T-cell (primary cell): Measurements from ENCODE around the gene SDHAF2. TPM values are rescaled to one million over a fixed set of nuclear protein-coding genes. Genes with fewer than 3 reads are reported as not detected.

Source experiments
- ATAC-seq, 4 experiments: fragments of 200-7000 bp in 3 of 4; fragments of 150-1000 bp in 1 of 4; cut with Tn5 transposase; replicated peaks in 1 of 4; 1 replicate in 3 of 4; 2 replicates in 1 of 4; pipeline ENCODE4 v1.10.0; 2021; ENCODE audit warnings: moderate library complexity in 3 of 4, mild to moderate bottlenecking in 2 of 4, moderate number of reproducible peaks in 1 of 4
- CTCF ChIA-PET, 2 donors: fragments of 300-600 bp; sonication (Branson Sonifier 250); formaldehyde crosslinking; loops; one replicate each; lab custom pipeline; 2022; ENCODE audit warnings: antibody characterized with exemption in 2 of 2; lab: Charles Lee
- POLR2A ChIA-PET, 2 donors: fragments of 300-600 bp; sonication (Branson Sonifier 250); formaldehyde crosslinking; loops; one replicate each; lab custom pipeline; 2022; ENCODE audit warnings: antibody characterized with exemption in 2 of 2; lab: Charles Lee
- DNase-seq, 35 experiments: peaks; one replicate each; pipeline versions ENCODE4 v3.0.0 to v3.0.0-alpha.2; 2013 to 2023
- H3K27ac ChIP-seq: one replicate; pipeline ENCODE4 v1.5.1; 2013; ENCODE audit warnings: low read length
- H3K27me3 ChIP-seq, 2 experiments: replicated peaks in 1 of 2; 1 replicate in 1 of 2; 2 replicates in 1 of 2; pipeline versions ENCODE4 v1.6.1 to v1.7.0; 2013; ENCODE audit warnings: low read length in 1 of 2, mixed read lengths in 1 of 2; ENCODE audit not compliant: control insufficient read depth in 2 of 2, insufficient read depth in 2 of 2; ENCODE audit errors: extremely low read depth in 1 of 2
- H3K36me3 ChIP-seq, 2 donors: 1 replicate in 1 of 2; 2 replicates in 1 of 2; pipeline versions ENCODE4 v1.6.1 to v1.7.0; 2013; ENCODE audit warnings: low read length in 1 of 2; ENCODE audit not compliant: control insufficient read depth in 2 of 2, insufficient read depth in 1 of 2; ENCODE audit errors: extremely low read depth in 1 of 2
- H3K4me1 ChIP-seq, 2 experiments: 1 replicate in 1 of 2; 2 replicates in 1 of 2; pipeline versions ENCODE4 v1.6.1 to v1.7.0; 2013; ENCODE audit warnings: low read length in 2 of 2, mixed read lengths in 1 of 2; ENCODE audit not compliant: insufficient read depth in 2 of 2, control insufficient read depth in 1 of 2; ENCODE audit errors: extremely low read depth in 1 of 2
- H3K4me3 ChIP-seq, 2 donors: 1 replicate in 1 of 2; 2 replicates in 1 of 2; pipeline versions ENCODE4 v1.5.1 to v1.7.0; 2013; ENCODE audit warnings: mild to moderate bottlenecking in 2 of 2, low read length in 1 of 2, moderate library complexity in 1 of 2; ENCODE audit not compliant: control insufficient read depth in 1 of 2; ENCODE audit errors: extremely low read depth in 1 of 2
- H3K9me3 ChIP-seq: 2 replicates; pipeline ENCODE4 v1.7.0; 2013
- H3K27ac Mint-ChIP-seq, 2 donors: one replicate each; pipeline ENCODE4 v1.8.0; 2020 to 2021; ENCODE audit warnings: mild to moderate bottlenecking in 2 of 2, mixed read lengths in 2 of 2
- H3K27me3 Mint-ChIP-seq, 2 donors: one replicate each; pipeline ENCODE4 v1.8.0; 2021 to 2022; ENCODE audit warnings: mixed read lengths in 2 of 2
- H3K36me3 Mint-ChIP-seq: one replicate; pipeline ENCODE4 v1.8.0; 2021; ENCODE audit warnings: mixed read lengths
- H3K4me1 Mint-ChIP-seq, 3 donors: one replicate each; pipeline ENCODE4 v1.8.0; 2020 to 2022; ENCODE audit warnings: mixed read lengths in 3 of 3, mild to moderate bottlenecking in 1 of 3
- H3K4me3 Mint-ChIP-seq, 3 donors: one replicate each; pipeline ENCODE4 v1.8.0; 2020 to 2022; ENCODE audit warnings: mild to moderate bottlenecking in 3 of 3, mixed read lengths in 3 of 3, moderate library complexity in 3 of 3
- H3K9me3 Mint-ChIP-seq, 3 donors: one replicate each; pipeline ENCODE4 v1.8.0; 2020 to 2022; ENCODE audit warnings: mixed read lengths in 3 of 3
- WGBS: methylation state at CpG from one replicate; pipeline ENCODE4 v1.1.5; 2013; ENCODE audit warnings: missing lambda C conversion rate; ENCODE audit not compliant: insufficient coverage; 5-methylcytosine and 5-hydroxymethylcytosine counted together
- total RNA-seq, 35 experiments: library from RNA in 6 of 35; stranded (reverse) in 6 of 35; fragments of 120-200 nt in 1 of 35; gene quantifications; one replicate each; pipeline versions ENCODE4 v1.2.1 to v1.2.4 and lab custom pipeline; 2013 to 2026

Gene SDHAF2
- total RNA-seq, 5 donors from 2014 or later (not counting 1 experiment from before 2014, with no cell fraction given): 36.2 to 60.7 (median 56.4) TPM

DNA sequence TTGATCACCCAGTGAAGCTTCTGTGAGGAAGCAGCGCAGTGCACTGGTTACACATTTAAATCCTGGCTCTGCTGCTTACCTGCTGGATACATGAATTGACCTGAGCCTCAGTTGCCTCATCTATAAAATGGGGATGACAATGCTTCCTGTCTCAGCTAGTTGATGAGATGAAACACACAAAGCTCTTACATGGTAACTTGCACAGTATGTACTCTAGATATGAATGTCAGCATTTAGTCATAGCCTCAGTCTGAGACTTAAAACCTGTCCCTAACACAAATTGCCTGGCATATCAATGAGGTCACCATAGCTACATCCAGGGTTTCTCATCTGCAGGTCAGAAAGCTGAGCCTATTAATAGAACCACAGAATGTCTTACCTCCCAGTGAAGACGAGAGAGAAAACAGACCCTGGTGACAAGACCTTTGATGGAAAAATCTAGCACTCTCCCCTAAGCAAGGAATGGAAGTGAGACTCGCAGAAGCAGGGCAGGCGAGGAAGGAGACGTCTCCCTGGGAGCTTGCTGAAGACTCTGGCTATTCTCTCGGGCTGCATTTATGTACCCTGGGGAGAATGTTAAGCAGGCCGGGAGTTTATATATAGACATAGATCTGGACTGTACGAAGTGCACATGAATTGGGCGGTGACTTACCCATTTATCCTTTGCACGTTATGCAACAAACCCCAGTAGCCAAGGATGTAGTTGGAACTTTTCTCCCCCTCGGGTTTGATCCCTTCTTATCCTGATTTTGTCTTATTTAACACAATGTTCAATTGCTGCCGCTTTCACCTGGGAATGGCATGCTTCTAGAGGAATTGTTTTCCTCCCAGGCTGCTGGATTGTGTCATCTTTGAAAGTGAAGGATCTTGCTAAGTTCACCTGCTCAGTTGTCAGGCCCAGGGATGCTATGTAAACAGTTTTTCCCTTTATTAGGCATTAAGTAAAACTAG is 18.0 kb downstream of the SDHAF2 start:
- POLR2A ChIA-PET: no interaction called here
- peaks cover 6 to 20% (median 16%) of the 10 kb centered on the region in 3 donors for H3K4me1 Mint-ChIP-seq
- ATAC-seq: no peak
- H3K36me3 Mint-ChIP-seq: peaks cover 54% of the 10 kb centered on the region
- Histone ChIP-seq H3K4me3 (no peak overlapping the region), H3K9me3 (no peaks in the 10 kb centered on the region), H3K36me3 (peaks cover 3 to 81% of the 10 kb centered on the region in 2 donors), H3K27ac (no peak overlapping the region), H3K27me3 (no peaks in the 10 kb centered on the region), H3K4me1 (peaks cover 0 to 5% of the 10 kb centered on the region in 2 experiments)
- no peak overlapping the region for H3K27ac Mint-ChIP-seq
- 65% methylated on average over 6 of the region's 12 CpGs for WGBS
- no peak overlapping the region for H3K4me3 Mint-ChIP-seq
- CTCF ChIA-PET: interaction anchor here (0.8 to 2.6 kb wide), 4 partner anchors 13 to 69 kb away, joined by 3 to 9 read pairs (median 4); no protein-coding TSS in a partner anchor
- no peak for DNase-seq
- no peaks in the 10 kb centered on the region for H3K27me3 Mint-ChIP-seq
- no peaks in the 10 kb centered on the region for H3K9me3 Mint-ChIP-seq

DNA sequence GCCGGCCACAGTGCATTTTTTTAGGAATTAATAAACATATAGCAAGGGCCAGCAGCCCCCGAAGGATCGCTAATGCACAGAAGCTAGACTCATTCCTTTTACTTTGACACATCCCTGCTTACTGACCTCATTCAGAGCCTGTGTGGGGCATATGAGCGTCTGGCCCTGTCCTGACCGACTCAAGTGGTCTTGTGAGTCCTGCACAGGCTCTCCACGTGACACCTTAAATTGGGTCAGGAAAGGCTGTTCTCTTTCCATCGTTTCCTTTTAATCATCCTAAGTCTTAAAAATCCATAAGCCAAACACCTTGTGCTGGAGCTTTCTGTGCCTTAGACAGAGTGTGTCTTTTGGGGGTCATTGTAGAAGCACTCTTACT is 18.6 kb downstream of the SDHAF2 start:
- Mint-ChIP-seq H3K27ac (no peak overlapping the region), H3K9me3 (no peaks in the 10 kb centered on the region), H3K4me3 (no peak overlapping the region), H3K27me3 (no peaks in the 10 kb centered on the region), H3K4me1 (peaks cover 0 to 15% (median 11%) of the 10 kb centered on the region in 3 donors), H3K36me3 (peaks cover 52% of the 10 kb centered on the region)
- no peak overlapping the region for H3K4me3 ChIP-seq
- peaks cover 0 to 5% of the 10 kb centered on the region in 2 experiments for H3K4me1 ChIP-seq
- H3K9me3 ChIP-seq: no peaks in the 10 kb centered on the region
- ChIA-PET POLR2A (no interaction called here), CTCF (no interaction called here)
- H3K27me3 ChIP-seq: no peaks in the 10 kb centered on the region
- H3K36me3 ChIP-seq: peaks cover 3 to 76% of the 10 kb centered on the region in 2 donors
- ATAC-seq: no peak
- WGBS: no CpG with 5 or more reads among the region's 7 CpGs
- H3K27ac ChIP-seq: no peak overlapping the region
- DNase-seq: no peak

DNA sequence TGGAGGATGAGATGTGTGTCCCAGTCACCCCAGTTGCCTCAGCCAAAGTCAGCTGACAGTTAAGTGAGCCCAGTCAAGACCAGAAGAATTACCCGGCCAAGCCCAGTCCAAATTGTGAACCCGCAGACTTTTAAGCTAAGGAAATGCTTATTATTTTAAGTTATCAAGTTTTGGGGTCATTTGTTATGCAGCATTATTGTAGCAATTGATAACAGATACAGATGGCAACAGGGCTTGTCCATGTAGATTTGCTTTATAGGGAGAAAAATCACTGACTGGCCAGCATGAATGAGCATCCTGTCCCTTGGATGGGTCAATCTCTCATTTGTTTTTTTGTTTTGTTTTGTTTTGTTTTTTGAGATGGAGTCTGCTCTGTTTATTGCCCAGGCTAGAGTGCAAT is 22.9 kb downstream of the SDHAF2 start:
- Mint-ChIP-seq H3K9me3 (no peaks in the 10 kb centered on the region), H3K27ac (no peak overlapping the region), H3K4me1 (peaks cover 0 to 16% (median 7%) of the 10 kb centered on the region in 3 donors), H3K4me3 (no peak overlapping the region), H3K36me3 (peaks cover 60% of the 10 kb centered on the region), H3K27me3 (no peaks in the 10 kb centered on the region)
- no peak for ATAC-seq
- DNase-seq: no peak
- POLR2A ChIA-PET: no interaction called here
- Histone ChIP-seq H3K4me3 (no peak overlapping the region), H3K9me3 (no peaks in the 10 kb centered on the region), H3K27me3 (no peaks in the 10 kb centered on the region), H3K36me3 (peaks cover 5 to 60% of the 10 kb centered on the region in 2 donors), H3K4me1 (no peaks in the 10 kb centered on the region), H3K27ac (no peak overlapping the region)
- CTCF ChIA-PET: no interaction called here
- WGBS: 94% methylated on average over 2 of the region's 2 CpGs

DNA sequence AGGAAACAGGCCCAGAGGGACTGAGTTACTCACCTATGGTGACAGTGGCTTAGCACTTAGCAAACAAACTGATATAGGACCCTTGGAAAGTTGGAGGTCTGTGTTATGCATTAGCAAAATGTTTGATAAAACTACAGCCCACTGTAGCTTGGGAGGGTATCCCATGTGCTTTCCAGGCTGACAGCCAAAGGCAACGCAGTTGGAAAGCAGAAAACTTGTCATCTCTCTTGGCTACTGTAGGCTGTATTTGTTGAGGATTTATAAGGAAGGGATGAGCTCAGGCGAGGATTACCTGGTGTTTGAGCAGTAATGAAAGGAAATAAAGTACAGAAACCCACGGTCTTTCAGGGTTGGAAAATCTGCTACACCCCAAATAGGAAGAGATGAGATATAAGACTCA is 23.8 kb downstream of the SDHAF2 start:
- no peak overlapping the region for H3K27ac ChIP-seq
- DNase-seq (no peak), ATAC-seq (no peak)
- H3K4me1 ChIP-seq: no peaks in the 10 kb centered on the region
- H3K9me3 ChIP-seq: no peaks in the 10 kb centered on the region
- peaks cover 55% of the 10 kb centered on the region for H3K36me3 Mint-ChIP-seq
- peaks cover 2 to 52% of the 10 kb centered on the region in 2 donors for H3K36me3 ChIP-seq
- no peaks in the 10 kb centered on the region for H3K27me3 ChIP-seq
- no peaks in the 10 kb centered on the region for H3K9me3 Mint-ChIP-seq
- CTCF ChIA-PET: no interaction called here
- no peaks in the 10 kb centered on the region for H3K27me3 Mint-ChIP-seq
- H3K4me3 ChIP-seq: no peak overlapping the region
- POLR2A ChIA-PET: no interaction called here
- H3K4me1 Mint-ChIP-seq: peaks cover 0 to 16% (median 7%) of the 10 kb centered on the region in 3 donors
- H3K27ac Mint-ChIP-seq: no peak overlapping the region
- no peak overlapping the region for H3K4me3 Mint-ChIP-seq
- WGBS: 100% methylated on average over 1 of the region's 3 CpGs

DNA sequence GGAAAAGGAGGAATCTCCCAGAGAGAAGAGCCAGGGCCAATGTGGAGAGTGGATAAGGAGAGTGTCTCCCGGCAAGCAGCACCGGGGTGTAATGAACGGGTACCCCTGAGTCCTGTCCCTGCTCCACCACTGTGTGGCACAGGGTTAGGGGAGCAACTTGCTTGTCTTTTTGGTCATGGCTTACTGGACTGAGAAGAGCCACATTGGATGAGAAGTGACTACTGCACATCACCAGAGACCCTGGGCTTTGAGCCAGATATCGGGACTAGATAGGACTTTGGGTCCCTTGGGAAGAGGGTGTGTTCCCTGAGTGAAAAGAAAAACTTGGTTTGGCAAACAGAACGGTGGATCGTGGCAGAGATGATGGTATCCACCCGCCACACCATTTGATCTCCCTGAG is 24.6 kb downstream of the SDHAF2 start:
- Histone ChIP-seq H3K4me3 (no peak overlapping the region), H3K36me3 (peaks cover 2 to 44% of the 10 kb centered on the region in 2 donors), H3K27ac (no peak overlapping the region), H3K4me1 (no peaks in the 10 kb centered on the region), H3K9me3 (no peaks in the 10 kb centered on the region), H3K27me3 (no peaks in the 10 kb centered on the region)
- ATAC-seq (no peak), DNase-seq (no peak)
- Mint-ChIP-seq H3K27me3 (no peaks in the 10 kb centered on the region), H3K4me1 (peaks cover 0 to 16% (median 7%) of the 10 kb centered on the region in 3 donors), H3K27ac (no peak overlapping the region), H3K9me3 (no peaks in the 10 kb centered on the region), H3K36me3 (peaks cover 48% of the 10 kb centered on the region), H3K4me3 (no peak overlapping the region)
- POLR2A ChIA-PET: no interaction called here
- CTCF ChIA-PET: no interaction called here
- 98% methylated on average over 6 of the region's 7 CpGs for WGBS

DNA sequence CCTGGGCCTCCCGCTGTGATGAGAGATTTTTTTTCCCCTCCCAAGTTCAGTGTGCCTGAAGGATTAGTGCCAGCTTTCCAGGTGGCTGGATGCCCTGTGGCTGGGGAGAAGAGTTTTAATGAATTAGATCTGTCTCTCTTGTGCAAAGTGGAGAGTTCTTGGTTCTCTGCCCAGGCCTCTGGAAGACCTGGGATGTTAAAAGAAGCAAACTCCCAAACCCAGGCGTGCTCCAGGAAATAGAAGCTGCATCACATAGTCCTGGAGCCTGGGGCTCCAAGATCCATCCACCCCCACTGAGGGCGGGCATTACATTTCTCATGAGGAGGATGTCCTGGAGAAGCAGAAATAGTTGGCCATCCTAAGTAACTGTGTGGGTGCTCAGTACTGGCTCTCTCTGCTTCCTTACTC is 30.6 kb downstream of the SDHAF2 start:
- no peaks in the 10 kb centered on the region for H3K9me3 ChIP-seq
- ChIA-PET POLR2A (no interaction called here), CTCF (no interaction called here)
- H3K4me3 ChIP-seq: no peak overlapping the region
- ATAC-seq (no peak), DNase-seq (no peak)
- peaks cover 1 to 17% of the 10 kb centered on the region in 2 donors for H3K36me3 ChIP-seq
- no peaks in the 10 kb centered on the region for H3K4me1 ChIP-seq
- H3K4me1 Mint-ChIP-seq: peaks cover 0 to 2% (median 0%) of the 10 kb centered on the region in 3 donors
- peaks cover 28% of the 10 kb centered on the region for H3K36me3 Mint-ChIP-seq
- no peak overlapping the region for H3K27ac ChIP-seq
- H3K27me3 Mint-ChIP-seq: no peaks in the 10 kb centered on the region
- WGBS: no CpG with 5 or more reads among the region's 3 CpGs
- no peaks in the 10 kb centered on the region for H3K27me3 ChIP-seq
- H3K9me3 Mint-ChIP-seq: no peaks in the 10 kb centered on the region
- no peak overlapping the region for H3K4me3 Mint-ChIP-seq
- no peak overlapping the region for H3K27ac Mint-ChIP-seq
